ENCODE results near the gene TERT. TPM values are rescaled to one million over a fixed set of nuclear protein-coding genes. Genes with fewer than 3 reads are reported as not detected.
"Not testable (repeated sequence)": the region's sequence is repeated elsewhere in the genome, so short reads cannot be mapped to it uniquely, and the experiment has no call there.

The TERT gene
- polyA plus RNA-seq, 1 experiment = not detected

DNA sequence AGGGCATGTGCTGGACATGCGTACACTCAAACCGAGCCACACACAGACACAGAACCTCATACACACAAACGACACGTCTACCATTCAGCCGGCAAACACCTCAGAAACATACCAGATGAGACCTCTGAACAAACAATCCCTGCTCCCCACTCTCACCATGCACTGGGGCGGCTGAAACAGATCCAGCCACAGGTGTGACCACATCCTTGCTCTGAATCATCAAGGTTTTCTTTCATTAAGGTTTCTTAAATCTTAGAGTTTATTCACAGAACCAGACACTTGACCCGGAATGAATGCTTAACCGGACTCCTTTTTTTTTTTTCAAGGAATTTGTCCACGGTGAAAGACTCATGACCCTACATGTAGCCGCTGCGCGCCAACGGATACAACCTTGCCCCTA is 26.2 kb downstream of the TERT start:
- no peak for DNase-seq (ENCODE audit: low read depth)
- H3K4me3 ChIP-seq (ENCODE audit: low read depth, low read length) = no peak overlapping the region
- ChIA-PET CTCF (no interaction called here), POLR2A (no interaction called here)
- no peaks in the 10 kb centered on the region for H3K27me3 ChIP-seq (ENCODE audit: control insufficient read depth, insufficient read depth, low read length)
- TF ChIP-seq, protein P1, sequence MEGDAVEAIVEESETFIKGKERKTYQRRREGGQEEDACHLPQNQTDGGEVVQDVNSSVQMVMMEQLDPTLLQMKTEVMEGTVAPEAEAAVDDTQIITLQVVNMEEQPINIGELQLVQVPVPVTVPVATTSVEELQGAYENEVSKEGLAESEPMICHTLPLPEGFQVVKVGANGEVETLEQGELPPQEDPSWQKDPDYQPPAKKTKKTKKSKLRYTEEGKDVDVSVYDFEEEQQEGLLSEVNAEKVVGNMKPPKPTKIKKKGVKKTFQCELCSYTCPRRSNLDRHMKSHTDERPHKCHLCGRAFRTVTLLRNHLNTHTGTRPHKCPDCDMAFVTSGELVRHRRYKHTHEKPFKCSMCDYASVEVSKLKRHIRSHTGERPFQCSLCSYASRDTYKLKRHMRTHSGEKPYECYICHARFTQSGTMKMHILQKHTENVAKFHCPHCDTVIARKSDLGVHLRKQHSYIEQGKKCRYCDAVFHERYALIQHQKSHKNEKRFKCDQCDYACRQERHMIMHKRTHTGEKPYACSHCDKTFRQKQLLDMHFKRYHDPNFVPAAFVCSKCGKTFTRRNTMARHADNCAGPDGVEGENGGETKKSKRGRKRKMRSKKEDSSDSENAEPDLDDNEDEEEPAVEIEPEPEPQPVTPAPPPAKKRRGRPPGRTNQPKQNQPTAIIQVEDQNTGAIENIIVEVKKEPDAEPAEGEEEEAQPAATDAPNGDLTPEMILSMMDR (IDR thresholded peaks at IDR 0.05; ENCODE audit: insufficient read depth, low read depth, low read length) = no peak
- H3K36me3 ChIP-seq (ENCODE audit: control insufficient read depth, insufficient read depth, low read length) = no peaks in the 10 kb centered on the region

DNA sequence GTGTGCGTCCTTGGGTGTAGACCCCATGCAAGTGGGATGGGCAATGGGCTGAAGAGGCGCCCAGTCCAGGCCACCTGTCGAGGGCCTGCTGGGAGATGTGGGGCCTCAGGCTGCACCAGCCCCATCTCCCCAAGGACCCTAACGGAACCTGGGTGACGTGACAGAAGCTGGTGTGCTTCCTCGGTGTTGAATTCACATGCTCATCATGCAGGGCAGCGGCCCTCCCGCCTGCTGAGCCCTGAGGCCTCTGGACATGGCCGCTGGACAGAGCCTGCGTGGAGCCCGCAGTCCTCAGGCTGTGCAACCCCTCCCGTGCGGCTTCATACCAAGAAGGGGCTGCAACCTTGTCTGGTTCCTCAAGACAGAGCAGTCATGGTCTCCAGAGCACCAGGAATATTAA is 26.8 kb downstream of the TERT start:
- CTCF ChIA-PET = interaction anchor here (1.6 kb wide), 1 partner anchor 16 kb away, joined by 5 read pairs; no protein-coding TSS in a partner anchor

DNA sequence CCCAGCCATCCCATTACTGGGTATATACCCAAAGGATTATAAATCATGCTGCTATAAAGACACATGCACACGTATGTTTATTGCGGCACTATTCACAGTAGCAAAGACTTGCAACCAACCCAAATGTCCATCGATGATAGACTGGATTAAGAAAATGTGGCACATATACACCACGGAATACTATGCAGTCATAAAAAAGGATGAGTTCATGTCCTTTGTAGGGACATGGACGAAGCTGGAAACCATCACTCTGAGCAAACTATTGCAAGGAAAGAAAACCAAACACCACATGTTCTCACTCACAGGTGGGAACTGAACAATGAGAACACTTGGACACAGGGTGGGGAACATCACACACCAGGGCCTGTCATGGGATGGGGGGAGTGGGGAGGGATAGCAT is 27.4 kb downstream of the TERT start:
- DNase-seq (ENCODE audit: low read depth); H3K4me3 ChIP-seq (ENCODE audit: low read depth, low read length); POLR2A ChIA-PET; H3K36me3 ChIP-seq (ENCODE audit: control insufficient read depth, insufficient read depth, low read length); H3K27me3 ChIP-seq (ENCODE audit: control insufficient read depth, insufficient read depth, low read length): not testable (repeated sequence)
- CTCF ChIA-PET = interaction anchor here (1.6 kb wide), 1 partner anchor 17 kb away, joined by 5 read pairs; no protein-coding TSS in a partner anchor

More for the DNA sequence above, 26.8 kb downstream of the TERT start:
- DNase-seq (ENCODE audit: low read depth) = no peak
- Histone ChIP-seq H3K36me3 (ENCODE audit: control insufficient read depth, insufficient read depth, low read length) (no peaks in the 10 kb centered on the region), H3K4me3 (ENCODE audit: low read depth, low read length) (no peak overlapping the region), H3K27me3 (ENCODE audit: control insufficient read depth, insufficient read depth, low read length) (no peaks in the 10 kb centered on the region)
- POLR2A ChIA-PET = no interaction called here
- TF ChIP-seq, protein P1 (IDR thresholded peaks at IDR 0.05; ENCODE audit: insufficient read depth, low read depth, low read length) = no peak

DNA sequence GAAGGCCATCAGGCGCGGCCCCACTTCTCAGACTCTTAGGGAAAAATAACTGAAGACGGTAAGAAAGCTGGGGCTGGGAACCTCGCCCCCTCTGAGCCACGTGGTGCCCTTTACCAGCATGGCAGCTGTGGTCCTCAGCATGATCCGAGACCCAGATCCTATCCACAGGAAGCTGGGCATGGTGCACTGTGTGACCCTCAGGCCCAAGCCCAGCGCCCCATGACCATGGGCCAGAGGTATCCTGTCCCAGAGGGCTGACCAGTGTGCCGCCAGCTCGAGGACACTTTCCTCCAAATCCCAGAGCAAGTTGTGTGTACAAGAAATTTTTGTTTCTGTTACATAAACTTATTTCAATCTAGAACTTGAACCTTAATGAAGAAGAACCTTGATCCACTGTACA is 28.1 kb downstream of the TERT start:
- ChIA-PET CTCF (interaction anchor here (1.6 kb wide), 1 partner anchor 18 kb away, joined by 5 read pairs; no protein-coding TSS in a partner anchor), POLR2A (no interaction called here)
- H3K4me3 ChIP-seq (ENCODE audit: low read depth, low read length) = no peak overlapping the region

DNA sequence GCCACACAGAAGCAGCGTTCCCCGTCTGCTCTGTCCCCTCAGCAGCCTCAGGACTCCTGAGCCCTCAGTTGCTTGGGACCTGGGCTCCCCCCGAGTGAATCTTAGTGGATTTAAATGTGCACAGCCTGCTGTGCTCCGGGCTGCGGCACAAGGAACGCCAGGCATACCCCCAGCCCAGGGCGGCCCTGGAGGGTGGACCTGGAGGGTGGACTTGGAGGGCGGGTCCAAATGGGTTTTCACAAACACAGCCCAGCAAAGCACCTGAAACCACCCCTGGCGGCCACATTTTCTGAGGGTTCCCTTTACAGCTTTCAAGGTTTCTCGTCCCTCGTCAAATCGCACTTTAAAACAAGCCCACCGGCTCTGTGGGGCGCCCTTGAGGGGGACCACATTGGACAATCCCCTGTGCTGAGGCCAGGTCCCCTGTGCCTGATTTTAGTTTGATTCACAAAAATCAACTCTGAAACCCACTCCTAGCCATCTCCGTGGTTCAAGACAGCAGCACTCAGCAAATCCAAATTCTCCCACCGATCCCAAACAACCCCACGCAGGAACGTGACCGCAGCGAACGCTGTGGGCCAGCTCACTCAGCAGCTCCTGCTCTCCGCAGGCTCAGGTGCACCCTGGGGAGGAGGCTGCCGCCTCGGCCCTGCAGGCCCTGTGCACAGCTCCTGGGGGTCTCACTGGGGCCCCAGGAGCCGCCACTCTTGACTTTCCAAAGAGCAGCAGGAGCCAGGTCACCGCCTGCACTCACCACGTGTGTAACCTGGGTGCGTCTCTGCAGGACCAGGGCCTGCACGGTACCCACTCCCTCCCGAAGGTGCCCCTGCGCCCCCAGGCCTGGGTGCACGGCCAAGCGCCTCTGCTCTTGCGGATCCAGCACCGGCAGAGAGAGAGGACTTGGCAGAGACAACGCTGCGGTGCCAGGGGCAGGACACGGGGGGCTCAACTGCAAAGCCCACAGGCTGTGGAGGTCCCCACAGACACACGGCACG is 29.1 kb downstream of the TERT start:
- Histone ChIP-seq H3K27me3 (ENCODE audit: control insufficient read depth, insufficient read depth, low read length) (no peaks in the 10 kb centered on the region), H3K4me3 (ENCODE audit: low read depth, low read length) (no peak overlapping the region), H3K36me3 (ENCODE audit: control insufficient read depth, insufficient read depth, low read length) (no peaks in the 10 kb centered on the region)
- TF ChIP-seq, protein P1 (IDR thresholded peaks at IDR 0.05; ENCODE audit: insufficient read depth, low read depth, low read length) = no peak
- ChIA-PET CTCF (interaction anchor here (0.6 kb wide), 1 partner anchor 11 kb away, joined by 3 read pairs; no protein-coding TSS in a partner anchor), POLR2A (no interaction called here)
- no peak for DNase-seq (ENCODE audit: low read depth)

More for the DNA sequence above, 28.1 kb downstream of the TERT start:
- no peaks in the 10 kb centered on the region for H3K36me3 ChIP-seq (ENCODE audit: control insufficient read depth, insufficient read depth, low read length)
- H3K27me3 ChIP-seq (ENCODE audit: control insufficient read depth, insufficient read depth, low read length) = no peaks in the 10 kb centered on the region
- no peak for DNase-seq (ENCODE audit: low read depth)
- TF ChIP-seq, protein P1 (IDR thresholded peaks at IDR 0.05; ENCODE audit: insufficient read depth, low read depth, low read length) = no peak

All from BJ (cell line).